Muscle layer of duodenum (tissue), 2 donors: ENCODE data around the gene TFAM.

Experiments
- H3K27ac ChIP-seq: one replicate; pipeline ENCODE4 v1.7.0; 2013; ENCODE audit warnings: mild to moderate bottlenecking, low read length
- H3K27me3 ChIP-seq: one replicate; pipeline ENCODE4 v1.7.0; 2013; ENCODE audit warnings: low read depth, mild to moderate bottlenecking, control low read depth, low read length
- H3K36me3 ChIP-seq, 2 donors: one replicate each; pipeline ENCODE4 v1.7.0; 2013; ENCODE audit warnings: low read length in 2 of 2, control low read depth in 1 of 2, mild to moderate bottlenecking in 1 of 2; ENCODE audit not compliant: insufficient read depth in 2 of 2, control insufficient read depth in 1 of 2
- H3K4me1 ChIP-seq, 2 donors: one replicate each; pipeline ENCODE4 v1.7.0; 2013; ENCODE audit warnings: low read length in 2 of 2, mild to moderate bottlenecking in 2 of 2, control low read depth in 1 of 2, moderate library complexity in 1 of 2; ENCODE audit not compliant: insufficient read depth in 2 of 2, control insufficient read depth in 1 of 2
- H3K4me3 ChIP-seq, 2 donors: one replicate each; pipeline ENCODE4 v1.7.0; 2013; ENCODE audit warnings: low read length in 2 of 2, low read depth in 1 of 2, mild to moderate bottlenecking in 1 of 2
- H3K9me3 ChIP-seq, 2 donors: one replicate each; pipeline ENCODE4 v1.7.0; 2013; ENCODE audit warnings: low read length in 2 of 2, control low read depth in 1 of 2, mild to moderate bottlenecking in 1 of 2; ENCODE audit not compliant: control insufficient read depth in 1 of 2
- donor health status: healthy.

TFAM gene

DNA sequence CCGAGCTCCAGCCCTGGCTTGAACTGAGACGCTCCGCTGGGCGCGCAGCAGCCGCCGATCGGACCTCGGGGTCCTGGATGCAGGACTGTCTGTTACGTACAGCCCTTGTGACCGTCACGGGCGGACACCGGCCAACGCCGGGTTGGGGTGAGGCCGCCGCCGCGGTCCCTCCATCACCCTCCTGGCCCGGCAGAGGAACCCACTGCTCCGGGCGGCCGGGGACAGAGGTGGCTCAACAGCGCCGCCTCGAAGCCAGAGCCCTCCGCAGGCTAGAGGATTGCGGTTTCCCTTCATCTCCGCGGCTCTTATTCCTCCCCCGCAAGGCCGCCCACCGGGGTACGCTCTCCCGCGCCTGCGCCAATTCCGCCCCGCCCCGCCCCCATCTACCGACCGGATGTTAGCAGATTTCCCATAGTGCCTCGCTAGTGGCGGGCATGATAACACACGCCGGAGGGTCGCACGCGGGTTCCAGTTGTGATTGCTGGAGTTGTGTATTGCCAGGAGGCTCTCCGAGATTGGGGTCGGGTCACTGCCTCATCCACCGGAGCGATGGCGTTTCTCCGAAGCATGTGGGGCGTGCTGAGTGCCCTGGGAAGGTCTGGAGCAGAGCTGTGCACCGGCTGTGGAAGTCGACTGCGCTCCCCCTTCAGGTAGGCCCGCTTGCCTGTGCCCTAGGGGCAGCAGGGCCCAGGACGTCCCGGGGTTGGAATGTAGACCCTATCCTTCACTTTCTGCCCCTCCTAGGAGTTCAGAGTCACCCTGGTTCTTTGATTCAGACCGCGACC is at the start of gene TFAM:
TFAM (plus strand) TSS at position 412 of the 785 bp plus-strand sequence; CDS start at position 550, 138 bp downstream.
- Histone ChIP-seq H3K27me3 (no peaks in the 10 kb centered on the region), H3K27ac (peak within 1 kb of the TSS; percentile 90), H3K9me3 (no peaks in the 10 kb centered on the region), H3K4me1 (peaks cover 0 to 10% of the 10 kb centered on the region in 2 donors), H3K4me3 (peak within 1 kb of the TSS; percentile 94 to 95), H3K36me3 (peaks cover 20 to 23% of the 10 kb centered on the region in 2 donors)

DNA sequence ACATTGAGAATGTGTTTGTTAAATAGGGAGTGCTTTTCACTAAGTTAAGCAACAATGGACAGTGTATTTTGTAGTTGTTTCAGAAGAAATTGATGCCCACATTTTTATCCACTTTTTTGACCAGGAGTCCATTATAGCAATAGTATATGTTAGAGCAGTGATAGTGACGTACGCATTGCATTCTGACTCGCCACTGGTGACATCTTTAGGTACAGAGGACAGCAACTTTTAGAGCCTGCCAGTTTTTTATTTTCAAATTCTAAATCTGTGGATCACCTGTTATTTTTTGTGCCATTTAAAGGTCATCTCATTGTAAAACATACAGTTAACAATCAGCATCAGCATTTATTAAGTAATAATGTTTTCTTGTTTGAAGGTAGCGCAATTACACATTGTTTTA is 49.0 kb upstream of the TFAM start:
- H3K4me1 ChIP-seq = peaks cover 4 to 16% of the 10 kb centered on the region in 2 donors
- peak overlapping the region; percentile 62 for H3K27ac ChIP-seq
- H3K27me3 ChIP-seq = no peaks in the 10 kb centered on the region
- H3K9me3 ChIP-seq = no peaks in the 10 kb centered on the region
- peak overlapping the region; percentile 89 to 98 for H3K4me3 ChIP-seq
- H3K36me3 ChIP-seq = no peaks in the 10 kb centered on the region

DNA sequence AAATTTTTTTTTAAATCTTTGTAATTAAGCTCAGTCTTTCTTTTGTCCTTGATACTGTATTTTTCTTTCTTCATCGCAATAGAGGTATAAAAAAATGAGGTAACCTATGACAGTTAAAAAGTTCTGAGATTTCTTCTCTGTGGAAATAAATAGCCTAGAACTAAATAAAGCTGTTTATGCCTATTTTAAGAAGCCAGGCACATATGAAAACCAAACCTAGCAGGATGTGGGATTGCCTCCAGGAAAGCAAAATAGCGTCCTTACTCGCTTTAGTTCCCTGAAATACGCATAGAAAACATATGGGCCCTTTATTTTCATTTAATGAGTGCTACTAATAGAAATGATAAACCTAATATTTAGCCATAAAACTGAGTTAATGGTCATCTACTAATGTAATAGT is 43.8 kb upstream of the TFAM start:
- H3K27me3 ChIP-seq = no peaks in the 10 kb centered on the region
- H3K27ac ChIP-seq = no peak overlapping the region
- H3K9me3 ChIP-seq = no peaks in the 10 kb centered on the region
- H3K4me1 ChIP-seq = peaks cover 3 to 4% of the 10 kb centered on the region in 2 donors
- H3K36me3 ChIP-seq = no peaks in the 10 kb centered on the region
- no peak overlapping the region for H3K4me3 ChIP-seq

DNA sequence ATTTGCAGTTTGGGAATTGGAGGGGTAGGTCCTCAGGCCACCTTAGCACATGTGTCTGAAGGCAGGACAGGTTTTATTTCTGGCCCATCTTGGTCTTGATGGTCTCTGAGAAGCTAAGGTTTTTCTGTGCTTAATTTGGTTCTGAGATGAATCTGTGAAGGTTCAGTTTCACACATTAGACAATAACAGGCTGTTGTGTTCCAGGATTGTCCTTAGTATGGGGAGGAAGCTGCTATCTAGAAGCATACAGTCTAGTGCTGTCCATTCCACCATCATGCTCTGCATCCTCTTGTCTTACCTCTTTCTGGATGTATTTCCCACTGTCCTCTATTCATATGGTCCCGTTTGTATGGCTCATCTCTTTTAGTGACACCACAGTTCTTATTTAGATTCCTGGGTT is 43.3 kb upstream of the TFAM start:
- H3K9me3 ChIP-seq = no peaks in the 10 kb centered on the region
- no peak overlapping the region for H3K4me3 ChIP-seq
- no peaks in the 10 kb centered on the region for H3K27me3 ChIP-seq
- peaks cover 0 to 4% of the 10 kb centered on the region in 2 donors for H3K4me1 ChIP-seq
- no peak overlapping the region for H3K27ac ChIP-seq
- no peaks in the 10 kb centered on the region for H3K36me3 ChIP-seq

DNA sequence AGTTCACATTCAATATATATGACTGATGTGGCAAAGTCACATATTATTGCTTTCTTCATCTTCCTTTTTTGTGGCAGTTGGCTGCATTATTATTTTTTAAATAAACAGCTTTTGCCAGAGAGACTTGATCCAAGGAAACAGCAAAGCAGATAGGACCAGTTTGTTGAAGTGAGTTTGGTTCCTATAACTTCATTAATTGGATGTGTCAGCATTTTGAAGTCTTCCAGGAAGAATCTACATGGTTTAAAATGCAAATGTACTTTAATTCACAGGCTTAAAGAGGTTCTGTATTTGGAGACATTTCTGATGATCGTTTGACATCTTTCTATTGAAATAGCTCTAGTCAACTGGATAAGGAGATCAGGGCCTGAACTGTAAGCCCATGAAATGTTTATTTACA is 37.2 kb upstream of the TFAM start:
- Histone ChIP-seq H3K27me3 (no peaks in the 10 kb centered on the region), H3K27ac (no peak overlapping the region), H3K4me1 (peaks cover 0 to 1% of the 10 kb centered on the region in 2 donors), H3K36me3 (no peaks in the 10 kb centered on the region), H3K9me3 (no peaks in the 10 kb centered on the region), H3K4me3 (no peak overlapping the region)

DNA sequence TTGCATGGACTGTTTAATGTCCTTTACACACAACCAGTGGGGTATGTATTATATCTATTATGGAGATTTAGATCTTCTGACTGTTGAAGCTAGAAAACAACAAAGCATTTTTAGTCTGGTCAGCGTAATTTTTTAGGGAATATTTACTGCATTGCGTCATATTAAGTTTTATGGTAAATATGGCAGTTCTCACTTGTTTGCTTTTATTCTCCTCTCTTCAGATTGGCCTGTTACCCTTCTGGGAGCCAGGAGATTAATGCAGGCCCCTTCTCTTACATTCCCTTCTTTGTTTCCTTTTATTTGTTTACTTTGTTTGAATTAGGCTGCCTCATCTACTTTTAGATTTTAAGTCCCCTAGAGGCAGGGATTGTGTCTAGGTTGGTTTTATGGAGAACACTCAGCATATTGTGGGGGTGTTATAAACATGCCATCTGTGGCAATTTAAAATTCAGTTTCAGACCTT is 36.6 kb upstream of the TFAM start:
- Histone ChIP-seq H3K4me3 (no peak overlapping the region), H3K36me3 (no peaks in the 10 kb centered on the region), H3K27ac (no peak overlapping the region), H3K9me3 (no peaks in the 10 kb centered on the region), H3K4me1 (peaks cover 0 to 7% of the 10 kb centered on the region in 2 donors), H3K27me3 (no peaks in the 10 kb centered on the region)

DNA sequence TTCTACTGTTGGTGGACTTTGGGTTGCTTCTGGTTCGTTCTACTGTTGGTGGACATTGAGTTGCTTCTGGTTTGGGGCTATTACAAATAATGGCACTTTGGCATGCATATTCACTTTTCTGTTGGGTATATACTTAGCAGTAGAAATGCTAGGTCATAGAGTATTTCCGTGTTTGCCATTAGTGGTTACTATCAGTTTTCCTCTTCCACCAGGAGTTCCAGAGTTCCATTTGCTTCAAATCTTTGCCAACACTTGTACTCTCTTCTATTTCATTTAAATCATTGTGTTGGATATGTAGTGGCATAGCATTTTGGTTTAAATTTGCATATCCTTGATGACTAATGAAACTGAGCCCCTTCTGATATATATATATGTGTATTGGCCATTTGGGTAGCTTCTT is 35.2 kb upstream of the TFAM start:
- peaks cover 0 to 8% of the 10 kb centered on the region in 2 donors for H3K4me1 ChIP-seq
- H3K4me3 ChIP-seq = no peak overlapping the region
- no peaks in the 10 kb centered on the region for H3K27me3 ChIP-seq
- H3K27ac ChIP-seq = no peak overlapping the region
- H3K36me3 ChIP-seq = no peaks in the 10 kb centered on the region
- no peaks in the 10 kb centered on the region for H3K9me3 ChIP-seq

DNA sequence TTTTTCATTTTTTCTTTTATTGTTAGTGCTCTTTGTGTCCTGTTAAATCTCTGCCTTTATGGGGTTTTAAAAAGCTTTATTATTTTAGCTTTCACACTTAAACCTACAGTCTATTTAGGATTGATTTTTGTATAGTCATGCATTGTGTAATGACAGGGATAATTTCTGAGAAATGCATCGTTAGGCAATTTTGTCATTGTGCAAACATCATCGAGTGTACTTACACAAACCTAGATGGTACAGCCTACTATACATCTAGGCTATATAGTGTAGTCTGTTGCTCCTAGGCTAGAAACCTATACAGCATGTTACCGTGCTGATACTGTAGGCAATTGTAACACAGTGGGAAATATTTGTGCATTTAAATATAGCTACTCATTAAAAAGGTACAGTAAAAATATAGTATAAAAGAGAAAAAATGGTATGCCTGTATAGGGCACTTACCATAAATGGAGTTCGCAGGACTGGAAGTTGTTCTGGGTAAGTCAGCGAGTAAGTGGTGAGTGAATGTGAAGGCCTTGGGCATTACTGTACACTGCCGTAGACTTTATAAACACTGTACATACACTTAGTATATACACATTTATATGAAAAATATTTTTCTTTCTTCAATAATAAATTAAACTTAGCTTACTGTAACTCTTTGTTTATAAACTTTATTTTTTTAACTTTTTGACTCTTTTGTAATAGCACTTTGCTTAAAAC is 34.4 kb upstream of the TFAM start:
- H3K9me3 ChIP-seq = no peaks in the 10 kb centered on the region
- no peak overlapping the region for H3K27ac ChIP-seq
- H3K4me3 ChIP-seq = no peak overlapping the region
- H3K4me1 ChIP-seq = peaks cover 0 to 15% of the 10 kb centered on the region in 2 donors
- no peaks in the 10 kb centered on the region for H3K27me3 ChIP-seq
- H3K36me3 ChIP-seq = no peaks in the 10 kb centered on the region

DNA sequence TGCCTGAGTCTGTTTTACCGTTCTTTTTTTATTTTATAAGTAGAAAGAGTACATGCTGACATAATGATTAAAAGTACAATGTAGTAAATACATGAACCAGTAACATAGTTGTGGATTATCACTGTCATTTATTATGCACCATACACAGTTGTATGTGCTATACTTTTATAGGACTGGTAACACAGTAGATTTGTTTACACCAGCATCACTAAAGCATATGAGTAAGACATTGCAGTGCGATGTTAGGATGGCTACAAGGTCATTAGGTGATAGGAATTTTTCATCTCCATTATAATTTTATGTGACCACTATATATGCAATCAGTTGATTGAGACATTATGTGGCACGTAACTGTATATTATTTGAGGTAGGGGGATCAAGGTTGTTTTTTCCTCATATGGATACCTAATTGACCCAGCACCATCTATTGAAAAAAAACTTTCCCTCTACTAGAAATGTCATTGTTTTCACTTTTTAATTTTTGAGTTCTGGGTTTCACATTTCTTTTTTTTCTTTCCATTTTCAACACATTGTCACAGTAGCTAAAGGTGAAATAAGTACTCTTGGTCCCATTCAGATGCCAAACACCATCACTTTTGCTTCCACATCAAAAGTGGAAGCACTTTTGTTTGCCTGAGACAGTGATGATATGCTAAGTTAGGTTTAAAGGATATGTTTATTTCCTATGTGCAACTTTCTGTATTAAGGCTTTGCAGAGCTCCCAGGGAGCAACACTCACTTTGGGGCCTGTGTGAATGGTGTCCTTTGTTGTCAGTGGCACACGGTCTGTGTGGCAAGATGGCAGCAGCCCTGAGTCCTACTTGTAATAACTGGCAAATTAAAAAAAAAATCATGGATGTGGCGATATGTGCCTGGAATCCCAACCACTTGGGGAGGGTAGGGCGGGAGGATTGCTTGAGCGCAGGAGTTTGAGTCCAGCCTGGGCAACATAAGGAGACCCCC is 33.3 kb upstream of the TFAM start:
- Histone ChIP-seq H3K4me1 (peaks cover 0 to 16% of the 10 kb centered on the region in 2 donors), H3K36me3 (no peaks in the 10 kb centered on the region), H3K9me3 (no peaks in the 10 kb centered on the region), H3K27me3 (no peaks in the 10 kb centered on the region), H3K27ac (no peak overlapping the region), H3K4me3 (no peak overlapping the region)

DNA sequence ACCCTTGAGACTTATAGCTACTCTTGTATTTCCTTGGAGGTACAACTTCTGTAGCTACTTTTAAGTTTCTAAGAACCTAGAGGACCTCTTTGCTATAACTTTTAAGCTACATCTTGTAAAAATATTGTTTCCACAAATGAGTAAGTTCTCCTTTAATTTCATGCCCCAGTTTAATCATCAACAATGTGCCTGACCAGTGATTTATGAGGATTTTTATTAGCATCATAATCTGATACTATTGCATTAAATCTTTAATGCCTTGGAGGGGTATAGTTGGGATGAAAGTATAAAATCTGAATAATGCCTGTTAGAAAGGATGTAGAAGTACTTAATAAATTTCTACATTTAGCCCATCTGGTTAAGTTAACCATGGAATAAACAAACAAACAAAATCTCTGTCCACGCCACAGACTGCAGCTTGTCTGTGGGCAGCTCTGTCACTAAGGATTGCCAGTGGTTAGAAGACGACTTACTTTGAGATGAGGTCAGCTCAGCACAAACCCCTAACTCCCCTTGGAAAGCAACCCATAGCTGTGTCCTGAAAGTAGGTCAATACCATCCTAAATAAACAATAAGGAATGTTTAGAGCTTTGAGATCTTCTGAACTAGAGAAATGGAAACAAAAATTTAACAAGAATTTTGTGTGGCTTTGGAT is 32.1 kb upstream of the TFAM start:
- no peak overlapping the region for H3K27ac ChIP-seq
- H3K4me3 ChIP-seq = no peak overlapping the region
- H3K27me3 ChIP-seq = no peaks in the 10 kb centered on the region
- H3K4me1 ChIP-seq = peaks cover 0 to 16% of the 10 kb centered on the region in 2 donors
- no peaks in the 10 kb centered on the region for H3K36me3 ChIP-seq
- no peaks in the 10 kb centered on the region for H3K9me3 ChIP-seq
